ENCODE data around the gene MXRA7. TPM values are rescaled to one million over a fixed set of nuclear protein-coding genes. Genes with fewer than 3 reads are reported as not detected.

MXRA7 gene
- total RNA-seq, 4 donors from 2014 or later = 24.3 to 43.0 (median 30.6) TPM

DNA sequence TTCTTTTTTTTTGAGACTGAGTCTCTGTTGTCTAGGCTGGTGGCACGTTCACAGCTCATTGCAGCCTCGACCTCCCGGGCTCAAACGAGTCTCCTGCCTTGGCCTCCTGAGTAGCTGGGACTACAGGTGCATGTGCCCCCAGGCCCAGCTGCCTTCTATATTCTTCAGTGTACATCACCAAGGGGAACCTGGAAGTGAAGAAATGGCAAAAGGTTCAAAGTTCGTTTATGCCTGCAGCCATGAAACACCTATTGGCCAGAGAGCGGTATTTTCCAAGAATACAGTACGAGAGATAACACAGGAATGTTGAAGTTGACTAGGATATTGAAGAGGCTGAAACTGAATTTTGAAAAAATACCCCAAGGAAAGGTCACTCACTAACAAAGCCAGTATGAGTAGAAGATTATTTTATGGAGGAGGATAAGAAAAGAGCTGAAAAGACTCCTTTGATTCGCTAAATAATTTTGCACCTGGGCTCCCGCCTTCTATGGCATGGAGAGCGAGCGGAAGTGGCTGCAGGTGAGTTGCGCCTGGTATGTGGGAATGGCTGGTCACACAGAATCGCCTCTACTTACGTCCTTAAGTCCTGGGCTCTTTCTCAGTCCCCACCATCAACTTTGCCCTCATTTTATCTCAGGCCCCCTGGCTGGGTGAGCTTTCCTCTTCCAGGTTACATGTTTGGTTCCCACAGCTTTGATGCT, 77.0 kb downstream of the MXRA7 start:
- in situ Hi-C loops (cut with MboI; ENCODE audit: low sequenced_read_pairs in 4 of 4) = no loop called here

DNA sequence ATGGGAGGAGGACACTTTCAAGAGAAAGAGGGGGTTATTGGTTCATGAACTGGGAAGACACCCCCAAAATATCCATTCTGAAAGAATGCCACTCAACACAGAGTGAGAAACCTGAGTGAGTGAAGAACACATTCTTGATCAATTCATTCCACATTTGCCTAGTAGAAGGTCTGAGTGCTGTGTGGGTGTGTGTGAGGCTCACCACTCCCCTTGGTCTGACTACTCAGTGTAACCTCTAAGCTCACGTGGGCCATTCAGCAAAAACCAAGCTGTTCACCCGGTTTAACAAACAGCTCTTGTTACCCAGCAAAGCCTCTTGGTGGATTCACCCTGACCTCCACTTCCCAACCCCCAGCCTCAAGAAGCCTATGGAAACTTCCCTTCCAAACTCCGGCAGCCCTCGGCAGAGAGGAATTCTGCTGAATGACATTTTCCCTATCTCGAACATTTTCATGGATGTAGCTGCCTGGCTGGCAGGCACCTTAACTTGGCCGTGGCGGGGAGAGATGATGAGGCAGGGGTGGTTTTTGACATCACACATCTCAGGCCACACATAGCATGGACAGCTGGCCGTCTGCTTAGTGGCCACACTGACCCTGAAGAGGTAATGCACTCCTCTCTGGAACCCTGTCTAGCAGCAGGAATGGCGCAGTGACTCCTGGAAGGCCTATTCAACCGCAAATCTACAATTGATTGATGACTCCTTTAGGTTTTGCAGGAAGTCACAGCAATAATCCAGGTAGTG, 78.8 kb downstream of the MXRA7 start:
- no peak for TF ChIP-seq POLR2A (IDR thresholded peaks at IDR 0.05)
- TF ChIP-seq, protein P1, sequence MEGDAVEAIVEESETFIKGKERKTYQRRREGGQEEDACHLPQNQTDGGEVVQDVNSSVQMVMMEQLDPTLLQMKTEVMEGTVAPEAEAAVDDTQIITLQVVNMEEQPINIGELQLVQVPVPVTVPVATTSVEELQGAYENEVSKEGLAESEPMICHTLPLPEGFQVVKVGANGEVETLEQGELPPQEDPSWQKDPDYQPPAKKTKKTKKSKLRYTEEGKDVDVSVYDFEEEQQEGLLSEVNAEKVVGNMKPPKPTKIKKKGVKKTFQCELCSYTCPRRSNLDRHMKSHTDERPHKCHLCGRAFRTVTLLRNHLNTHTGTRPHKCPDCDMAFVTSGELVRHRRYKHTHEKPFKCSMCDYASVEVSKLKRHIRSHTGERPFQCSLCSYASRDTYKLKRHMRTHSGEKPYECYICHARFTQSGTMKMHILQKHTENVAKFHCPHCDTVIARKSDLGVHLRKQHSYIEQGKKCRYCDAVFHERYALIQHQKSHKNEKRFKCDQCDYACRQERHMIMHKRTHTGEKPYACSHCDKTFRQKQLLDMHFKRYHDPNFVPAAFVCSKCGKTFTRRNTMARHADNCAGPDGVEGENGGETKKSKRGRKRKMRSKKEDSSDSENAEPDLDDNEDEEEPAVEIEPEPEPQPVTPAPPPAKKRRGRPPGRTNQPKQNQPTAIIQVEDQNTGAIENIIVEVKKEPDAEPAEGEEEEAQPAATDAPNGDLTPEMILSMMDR (IDR thresholded peaks at IDR 0.05 in 4 of 5, conservative IDR thresholded peaks at IDR 0.05 in 1 of 5) = no peak
- intact Hi-C loops (cut with DNase I; ENCODE audit: low total_unique reads) = no loop called here
- in situ Hi-C loops (cut with MboI; ENCODE audit: low sequenced_read_pairs in 4 of 4) = no loop called here

More for the DNA sequence above, 77.0 kb downstream of the MXRA7 start:
- intact Hi-C loops (cut with DNase I; ENCODE audit: low total_unique reads) = no loop called here
- no peak for DNase-seq
- ATAC-seq = no peak
- no peaks in the 10 kb centered on the region for H3K27me3 ChIP-seq
- H3K4me3 ChIP-seq = no peak overlapping the region
- no peaks in the 10 kb centered on the region for H3K4me1 ChIP-seq
- no peaks in the 10 kb centered on the region for H3K36me3 ChIP-seq
- TF ChIP-seq POLR2A (IDR thresholded peaks at IDR 0.05) = no peak
- TF ChIP-seq, protein P1 (IDR thresholded peaks at IDR 0.05 in 4 of 5, conservative IDR thresholded peaks at IDR 0.05 in 1 of 5) = no peak
- no peak overlapping the region for H3K27ac ChIP-seq
- no peaks in the 10 kb centered on the region for H3K9me3 ChIP-seq

DNA sequence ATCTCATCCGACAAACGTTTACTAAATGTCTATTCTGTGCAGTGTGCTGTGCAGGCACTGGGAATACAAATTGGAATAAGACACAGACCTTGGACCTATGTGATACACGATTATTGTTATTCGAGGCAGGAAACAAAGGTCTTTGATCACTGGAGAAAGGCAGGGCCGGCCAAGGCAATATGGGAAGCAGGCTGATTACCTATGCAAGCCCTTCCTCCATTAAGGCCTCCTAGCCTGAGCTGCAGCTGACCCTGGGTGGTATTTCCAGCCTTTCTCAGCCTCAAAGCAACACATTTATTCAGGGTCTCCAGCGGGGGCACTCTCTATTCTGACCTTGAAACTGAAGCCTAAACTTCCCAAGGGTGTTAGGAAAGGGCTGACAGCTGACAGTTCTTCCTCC, 80.6 kb downstream of the MXRA7 start:
- ATAC-seq (no peak), DNase-seq (no peak)
- H3K27ac ChIP-seq = no peak overlapping the region
- no peaks in the 10 kb centered on the region for H3K9me3 ChIP-seq
- H3K36me3 ChIP-seq = no peaks in the 10 kb centered on the region
- no peak for TF ChIP-seq POLR2A (IDR thresholded peaks at IDR 0.05)
- TF ChIP-seq, protein P1 (IDR thresholded peaks at IDR 0.05 in 4 of 5, conservative IDR thresholded peaks at IDR 0.05 in 1 of 5) = no peak
- no peaks in the 10 kb centered on the region for H3K4me1 ChIP-seq
- H3K27me3 ChIP-seq = no peaks in the 10 kb centered on the region
- in situ Hi-C loops (cut with MboI; ENCODE audit: low sequenced_read_pairs in 4 of 4) (no loop called here), intact Hi-C loops (cut with DNase I; ENCODE audit: low total_unique reads) (no loop called here)
- H3K4me3 ChIP-seq = no peak overlapping the region

More for the DNA sequence above, 78.8 kb downstream of the MXRA7 start:
- no peaks in the 10 kb centered on the region for H3K9me3 ChIP-seq
- H3K27me3 ChIP-seq = no peaks in the 10 kb centered on the region
- no peak overlapping the region for H3K4me3 ChIP-seq
- ATAC-seq = no peak
- H3K4me1 ChIP-seq = no peaks in the 10 kb centered on the region
- H3K27ac ChIP-seq = no peak overlapping the region
- DNase-seq = no peak
- H3K36me3 ChIP-seq = no peaks in the 10 kb centered on the region

MicroRNA genes within 50 kb of the gene (microRNA counts, 767-probe panel; counts per million panel counts)
- 356 to 448 counts per million in 2 donors for microRNA hsa-miR-636

Small RNAs within 50 kb of the gene (microRNA-seq; reads per million reads assigned to microRNA genes)
- gene MIR636 (ENCODE audit: borderline replicate concordance in 2 of 2) = 0.85 to 1.2 reads per million in 2 donors

Other genes starting within 250 kb of the MXRA7 start
- not detected for gene AANAT, start 243.4 kb downstream of the MXRA7 start, total RNA-seq
- gene RHBDF2, start 209.5 kb downstream of the MXRA7 start, total RNA-seq = 10 to 100 TPM; 11.4 to 29.8 (median 23.3) TPM
- gene CYGB, start 173.3 kb downstream of the MXRA7 start, total RNA-seq = 10 to 100 TPM in 2 of 4 donors, 1 to 10 TPM in 2; 8.1 to 19.7 (median 10.6) TPM
- 1 to 10 TPM in 2 of 4 donors, under 1 TPM in 1, not detected in 1; 0.33 to 3.7 (median 1.1) TPM for gene PRCD, start 170.9 kb downstream of the MXRA7 start, total RNA-seq
- gene ST6GALNAC2, start 125.1 kb downstream of the MXRA7 start, total RNA-seq = 10 to 100 TPM; 13.6 to 31.1 (median 27.4) TPM
- 1 to 10 TPM; 1.5 to 4.3 (median 2.0) TPM for gene ST6GALNAC1, start 67.2 kb downstream of the MXRA7 start, total RNA-seq
- gene JMJD6, start 15.6 kb upstream of the MXRA7 start, total RNA-seq = 10 to 100 TPM; 29.7 to 42.9 (median 41.7) TPM
- 10 to 100 TPM; 23.9 to 35.5 (median 29.7) TPM for gene METTL23, start 15.9 kb upstream of the MXRA7 start, total RNA-seq
- gene SRSF2, start 26.4 kb upstream of the MXRA7 start, total RNA-seq = 100 to 1,000 TPM in 2 of 4 donors, 10 to 100 TPM in 2; 75.0 to 148 (median 90.4) TPM
- 10 to 100 TPM; 14.0 to 24.2 (median 19.5) TPM for gene MFSD11, start 27.2 kb upstream of the MXRA7 start, total RNA-seq
- gene MGAT5B, start 157.4 kb upstream of the MXRA7 start, total RNA-seq = not detected

All from gastrocnemius medialis (tissue), 4 donors.